K562 (cell line): ENCODE data around the gene SLC1A5. TPM values are rescaled to one million over a fixed set of nuclear protein-coding genes. Genes with fewer than 3 reads are reported as not detected.

Experiments used
- ADNP ChIP-seq: fragments of 200-800 bp; sonication (Bioruptor generic); IDR thresholded peaks from 2 replicates; pipeline ENCODE4 v1.6.1; 2016; ENCODE audit warnings: missing genetic modification characterization, missing compliant biosample characterization
- ARID4B ChIP-seq: sonication (generic); formaldehyde crosslinking; IDR thresholded peaks from 2 replicates; pipeline ENCODE4 v1.8.0; 2022; ENCODE audit warnings: mild to moderate bottlenecking, missing genetic modification reagents
- ETV6 ChIP-seq, 3 experiments: fragments of 150-350 bp in 1 of 3; sonication (generic) in 1 of 3; formaldehyde crosslinking in 1 of 3; IDR thresholded peaks; 2 replicates each; pipeline versions ENCODE4 v1.6.1 to v1.8.0; 2014 to 2022; ENCODE audit warnings: borderline replicate concordance in 2 of 3, low read depth in 2 of 3, antibody characterized with exemption in 1 of 3, low read length in 1 of 3, mild to moderate bottlenecking in 1 of 3, missing genetic modification reagents in 1 of 3
- GTF2E2 ChIP-seq: fragments of 200-800 bp; sonication (Bioruptor generic); IDR thresholded peaks from 2 replicates; pipeline ENCODE4 v1.6.1; 2016; ENCODE audit warnings: missing genetic modification characterization, missing compliant biosample characterization
- HBP1 ChIP-seq: fragments of 450-650 bp; formaldehyde crosslinking; IDR thresholded peaks from 2 replicates; pipeline ENCODE4 v1.4.0; 2022; ENCODE audit warnings: missing genetic modification characterization
- KAT2B ChIP-seq: IDR thresholded peaks from one replicate; pipeline ENCODE4 v1.6.1; 2012; ENCODE audit warnings: low read depth, mild to moderate bottlenecking, control low read depth, inconsistent platforms, low read length, moderate library complexity
- KDM5B ChIP-seq: fragments of 200-600 bp; sonication (generic); IDR thresholded peaks from 2 replicates; pipeline ENCODE4 v1.6.1; 2012; ENCODE audit warnings: low read depth, mild to moderate bottlenecking, moderate library complexity, low read length, control low read depth, inconsistent platforms; ENCODE audit not compliant: insufficient replicate concordance
- MAFF ChIP-seq: IDR thresholded peaks from 2 replicates; pipeline ENCODE4 v1.6.1; 2012; ENCODE audit warnings: low read length, improper control_type of control experiment
- MBD1 ChIP-seq: fragments of 250-450 bp; sonication (Bioruptor Pico); IDR thresholded peaks from 2 replicates; pipeline ENCODE4 v1.8.0; 2022; ENCODE audit warnings: inconsistent platforms
- NFE2 ChIP-seq: IDR thresholded peaks from 2 replicates; pipeline ENCODE4 v1.6.1; 2014; ENCODE audit warnings: antibody characterized with exemption, low read depth
- PHF21A ChIP-seq: fragments of 450-650 bp; IDR thresholded peaks from 2 replicates; pipeline ENCODE4 v1.6.1; 2017; ENCODE audit warnings: low read depth, borderline replicate concordance
- RUNX1 ChIP-seq: sonication (generic); IDR thresholded peaks from 2 replicates; pipeline ENCODE4 v1.6.1; 2016; ENCODE audit warnings: antibody characterized with exemption, low read depth
- SAFB2 ChIP-seq: fragments of 200-400 bp; formaldehyde crosslinking; IDR thresholded peaks from 2 replicates; pipeline ENCODE4 v1.6.1; 2018; ENCODE audit warnings: borderline replicate concordance, low read length, low read depth, moderate library complexity; ENCODE audit not compliant: severe bottlenecking
- SETDB1 ChIP-seq: IDR thresholded peaks from one replicate; pipeline ENCODE4 v1.6.1; 2012; ENCODE audit warnings: low read length, control low read depth, inconsistent platforms
- TEAD1 ChIP-seq, 2 experiments: fragments of 450-650 bp in 1 of 2; sonication (generic) in 1 of 2; formaldehyde crosslinking; IDR thresholded peaks; 2 replicates each; pipeline versions ENCODE4 v1.4.0 to v1.8.0; 2020 to 2022; ENCODE audit warnings: mild to moderate bottlenecking in 2 of 2, missing genetic modification reagents in 1 of 2
- THRAP3 ChIP-seq: fragments of 450-650 bp; IDR thresholded peaks from 2 replicates; pipeline ENCODE4 v1.6.1; 2016; ENCODE audit warnings: mild to moderate bottlenecking, inconsistent platforms, borderline replicate concordance
- ZNF253 ChIP-seq: fragments of 250-450 bp; sonication (Bioruptor Pico); conservative IDR thresholded peaks from 2 replicates; pipeline ENCODE4 v1.6.1; 2021; ENCODE audit warnings: mild to moderate bottlenecking
- ZNF449 ChIP-seq: fragments of 250-450 bp; sonication (Bioruptor Pico); IDR thresholded peaks from 2 replicates; pipeline ENCODE4 v1.8.0; 2022; ENCODE audit warnings: moderate library complexity, mild to moderate bottlenecking, inconsistent platforms
- polyA plus RNA-seq, 8 experiments: library from polyadenylated mRNA; depleted of rRNA in 4 of 8; stranded (reverse) in 5 of 8; unstranded in 3 of 8; fragments of >200 nt; fragmentation: Nextera tagmentation in 2 of 8; fragmentation: Illumina TruSeq in 1 of 8; extraction: Ambion mirVana in 2 of 8; extraction: Trizol in 1 of 8; gene quantifications; 2 replicates each; pipeline versions ENCODE4 v1.2.1 to v1.2.3, GENCODE V29; 2011 to 2014; ENCODE audit warnings: inconsistent platforms in 1 of 8, missing spikeins in 1 of 8
- total RNA-seq, 7 experiments: library from RNA; depleted of rRNA in 6 of 7; stranded (reverse); fragments of >200 nt in 6 of 7; fragmentation: Illumina TruSeq in 2 of 7; extraction: Trizol in 2 of 7; gene quantifications; 2 replicates each; pipeline versions ENCODE4 v1.2.1 to v1.2.3, GENCODE V29; 2011 to 2021; ENCODE audit warnings: low replicate concordance in 1 of 7

SLC1A5 gene
- total and polyA plus RNA-seq, 9 of the 15 experiments (the other 6 are each of a cell fraction or from before 2014, with no cell fraction given): 31.2 to 417 (median 134) TPM

- no peak for TF ChIP-seq ZNF449 (CRISPR knock-in tag)
- no peak for TF ChIP-seq SAFB2
- no peak for TF ChIP-seq PHF21A
- TF ChIP-seq ZNF253 (CRISPR knock-in tag): no peak
- no peak for TF ChIP-seq GTF2E2 (tag)
- no peak for TF ChIP-seq MBD1 (CRISPR knock-in tag)
- TF ChIP-seq HBP1 (CRISPR knock-in tag): no peak
- TF ChIP-seq SETDB1: no peak
- TF ChIP-seq NFE2: 0 out of 2 replicates have a peak, but pooled peaks have one; percentile 5
- TF ChIP-seq ADNP (tag): no peak
- TF ChIP-seq THRAP3: no peak
- no peak for TF ChIP-seq MAFF
- TF ChIP-seq KAT2B: no peak
- no peak for TF ChIP-seq ARID4B
- no peak for TF ChIP-seq RUNX1
- peak; percentile 82 for TF ChIP-seq KDM5B
- peak; percentile 37 to 72; a peak in 3 of 4 replicates for TF ChIP-seq TEAD1 (CRISPR knock-in tag; IDR thresholded peaks at IDR 0.05)
- peak; percentile 89 to 93 for TF ChIP-seq ETV6 (IDR thresholded peaks at IDR 0.05; ENCODE audit: borderline replicate concordance in 1 of 2, low read depth in 2 of 2, low read length in 1 of 2)
- TF ChIP-seq ETV6 (CRISPR knock-in tag; IDR thresholded peaks at IDR 0.05; ENCODE audit: borderline replicate concordance): no peak
Measured at GRCh38 chr19:46784262-46785053, 3.9 kb downstream of the SLC1A5 start (continued).
